Measurements from ENCODE around the gene ANKRD33B.
"Not testable (repeated sequence)": the region's sequence is repeated elsewhere in the genome, so short reads cannot be mapped to it uniquely, and the experiment has no call there.

The ANKRD33B gene

DNA sequence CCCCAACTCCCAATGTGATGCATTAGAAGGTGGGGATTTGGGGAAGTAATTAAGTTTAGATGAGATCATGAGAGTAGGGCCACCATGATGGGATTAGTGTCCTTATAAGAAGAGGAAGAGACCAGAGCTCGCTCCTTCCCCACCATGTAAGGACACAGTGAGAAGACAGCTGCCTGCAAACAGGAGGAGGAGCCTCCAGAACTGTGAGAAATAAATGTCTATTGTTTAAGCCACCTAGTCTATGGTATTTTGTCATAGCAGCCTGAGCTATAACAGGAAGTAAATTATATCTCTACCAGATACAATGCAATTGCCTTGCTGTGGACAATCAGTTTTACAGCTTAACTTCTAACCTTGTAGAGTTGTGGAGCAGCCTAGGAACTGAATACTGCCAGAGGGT, 58.0 kb downstream of the ANKRD33B start:
- DNase-seq: no peak

DNA sequence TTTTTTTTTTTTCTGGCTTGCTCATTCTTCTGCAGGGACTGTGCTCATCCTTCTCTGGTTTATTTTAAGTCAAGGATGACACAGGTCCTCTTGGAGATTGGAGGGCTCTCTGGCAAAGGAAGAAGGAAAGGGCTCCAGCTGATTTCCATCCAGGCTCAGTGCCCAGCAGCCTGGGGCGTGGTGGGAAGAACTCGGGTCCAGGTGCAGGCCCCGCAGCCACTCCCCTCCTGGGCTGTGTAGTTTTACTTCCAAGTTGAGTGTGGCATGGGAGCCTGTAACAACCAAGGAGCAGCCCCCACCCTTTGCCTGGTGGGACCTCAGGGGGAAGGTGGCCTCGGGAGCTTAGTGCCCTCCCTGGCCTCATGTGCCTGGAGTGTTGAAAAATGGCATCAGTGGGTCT, 58.9 kb downstream of the ANKRD33B start:
- no peak for DNase-seq

- no peak for DNase-seq
These were observed 59.5 kb downstream of the ANKRD33B start for GRCh38 chr5:10623305-10623910.

- DNase-seq: no peak
These were observed 60.3 kb downstream of the ANKRD33B start for GRCh38 chr5:10624206-10624605.

DNA sequence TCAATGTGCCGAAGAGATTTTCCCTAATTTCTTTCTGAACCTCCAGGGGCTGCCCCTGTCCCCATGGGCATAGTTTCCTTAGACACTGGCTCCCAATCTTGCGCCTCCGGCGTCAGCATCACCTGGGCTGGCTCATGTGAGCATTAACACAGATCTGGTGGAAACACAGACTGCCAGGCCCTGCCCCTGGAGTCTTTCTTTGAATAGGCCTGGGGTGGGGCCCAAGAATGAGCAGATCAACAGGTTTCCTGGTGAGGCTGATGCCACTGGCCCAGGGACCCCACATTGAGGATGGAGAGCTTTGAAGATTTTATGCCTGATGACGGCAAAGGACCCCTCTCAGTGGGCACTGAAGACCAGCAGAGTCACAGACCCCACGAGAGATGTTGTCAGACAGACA, 60.8 kb downstream of the ANKRD33B start:
- no peak for DNase-seq

DNA sequence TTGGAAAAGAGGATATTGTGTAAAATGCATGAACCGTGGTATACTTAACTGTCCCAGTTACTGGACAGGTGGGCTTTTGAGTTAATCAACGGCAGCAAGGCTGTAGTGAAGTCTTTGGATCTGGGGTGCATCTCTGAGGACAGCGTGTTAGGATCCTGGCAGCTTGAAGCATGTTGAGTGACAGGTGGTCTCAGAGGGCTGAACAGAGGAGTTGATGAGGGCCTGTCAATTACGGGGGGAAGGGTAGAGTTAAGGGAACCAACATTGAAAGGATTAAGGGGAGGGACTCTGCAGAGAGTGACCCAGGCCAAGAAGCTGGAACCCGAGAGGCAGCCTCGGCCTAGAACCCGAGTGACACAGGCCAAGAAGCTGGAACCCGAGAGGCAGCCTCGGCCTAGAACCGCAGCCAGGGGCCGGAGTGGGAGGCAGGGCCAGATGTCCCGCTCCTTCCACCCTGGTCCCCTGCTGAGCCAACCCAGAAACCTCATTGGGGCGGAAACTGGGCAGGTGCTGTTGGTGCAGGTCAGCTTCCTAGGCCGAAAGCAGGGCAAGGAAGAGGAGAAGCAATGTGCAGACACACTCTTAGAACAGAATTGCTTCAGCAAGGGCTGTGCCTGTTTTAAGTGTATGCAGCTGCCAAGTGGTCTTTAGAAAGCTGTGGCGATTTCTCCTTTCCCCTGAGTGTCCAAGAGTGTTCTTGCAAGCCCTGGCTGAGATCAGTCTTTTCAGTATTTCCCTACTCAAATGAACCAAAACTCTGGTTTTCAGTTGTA, 62.0 kb downstream of the ANKRD33B start:
- DNase-seq: no peak

DNA sequence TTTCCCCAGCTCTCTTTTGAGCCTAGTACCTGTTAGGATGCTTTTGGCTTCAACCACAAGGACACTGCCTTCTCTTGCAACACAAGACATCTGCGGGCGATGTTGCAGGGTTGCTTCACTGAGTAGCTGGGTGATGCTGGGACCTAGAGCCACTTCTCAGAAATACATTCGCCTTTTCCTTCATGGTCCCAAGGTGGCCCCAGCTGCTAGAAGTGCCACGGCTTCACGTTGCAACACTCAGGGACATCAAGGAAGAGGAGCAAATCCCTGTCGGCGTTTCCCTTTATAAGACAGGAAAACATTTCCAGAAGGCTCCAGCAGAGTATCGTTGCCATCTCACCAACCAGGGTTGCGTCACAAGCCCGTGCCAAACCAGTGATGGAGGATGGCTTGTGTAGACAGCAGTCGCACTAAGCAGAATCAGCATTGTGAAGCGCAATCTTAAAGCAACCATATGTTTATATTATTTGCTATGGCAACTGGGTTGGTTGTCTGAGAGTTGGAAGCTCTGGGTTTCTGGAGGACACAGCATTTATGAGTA, 62.7 kb downstream of the ANKRD33B start:
- no peak for DNase-seq

DNA sequence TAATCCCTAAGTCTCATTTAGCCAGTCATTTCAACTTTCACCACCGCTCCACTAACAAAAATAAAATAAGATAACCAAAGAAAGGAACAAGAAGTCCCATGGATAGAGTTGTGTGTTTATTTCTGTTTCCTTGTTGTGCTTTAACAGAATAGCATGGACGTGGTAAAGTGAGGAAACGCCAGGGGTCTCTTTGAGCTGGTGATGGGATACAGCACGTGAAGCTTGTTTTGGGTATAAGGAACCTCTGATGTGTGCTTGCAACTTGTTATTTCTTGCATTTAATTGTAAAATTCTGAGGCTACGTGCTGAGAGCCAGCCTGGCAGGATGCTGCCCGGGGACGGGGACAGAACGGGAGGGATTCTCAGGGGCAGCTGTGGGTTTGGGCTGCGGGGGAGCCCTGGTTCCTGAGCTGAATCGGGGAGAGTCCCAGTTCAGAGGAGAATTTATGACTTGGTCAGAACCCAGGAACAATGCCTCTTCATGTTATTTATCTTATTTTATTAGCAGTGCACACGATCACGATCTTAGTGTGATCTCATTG, 63.4 kb downstream of the ANKRD33B start:
- DNase-seq: no peak

GRCh38 chr5:10628601-10629000, 64.7 kb downstream of the ANKRD33B start:
- no peak for DNase-seq

DNA sequence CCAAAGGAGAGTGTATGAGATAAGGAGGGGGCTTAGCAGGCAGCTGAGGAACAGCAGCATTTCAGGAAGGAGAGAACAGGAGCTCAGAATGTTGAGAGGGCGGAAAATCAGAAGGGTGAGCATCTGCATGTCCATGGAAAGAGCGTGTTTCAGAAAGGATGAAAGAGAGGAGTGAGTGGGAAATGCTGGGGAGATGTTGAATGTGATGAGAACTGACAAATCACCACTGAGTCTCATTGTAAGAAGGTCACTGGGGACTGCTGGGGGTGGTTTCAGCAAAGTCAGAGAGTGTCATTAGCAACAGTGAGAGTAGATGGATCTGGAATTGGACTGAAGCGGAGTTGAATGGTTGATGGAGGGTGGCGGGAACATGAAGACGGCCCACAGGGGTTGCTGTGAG, 65.8 kb downstream of the ANKRD33B start:
- no peak for DNase-seq

GRCh38 chr5:10630126-10630525, 66.3 kb downstream of the ANKRD33B start:
- no peak for DNase-seq

DNA sequence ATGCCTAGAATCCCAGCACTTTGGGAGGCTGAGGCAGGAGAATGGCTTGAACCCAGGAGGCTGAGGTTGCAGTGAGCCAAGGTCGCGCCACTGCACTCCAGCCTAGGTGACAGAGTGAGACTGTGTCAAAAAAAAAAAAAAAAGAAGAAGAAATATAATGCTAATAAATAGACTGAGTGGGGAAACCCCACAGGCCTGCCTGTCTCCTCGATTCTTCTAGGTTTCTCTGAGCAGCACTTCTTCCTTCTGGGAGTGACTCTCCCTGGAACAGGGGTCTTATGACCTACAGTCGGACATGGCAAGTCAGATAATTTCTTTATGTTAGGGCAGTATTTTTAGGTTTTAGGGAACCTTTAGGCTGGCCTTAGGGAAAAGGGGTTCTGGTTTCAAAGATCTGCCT, 66.9 kb downstream of the ANKRD33B start:
- DNase-seq: not testable (repeated sequence)

- DNase-seq: no peak
These were observed 67.6 kb downstream of the ANKRD33B start for GRCh38 chr5:10631316-10631996.

DNA sequence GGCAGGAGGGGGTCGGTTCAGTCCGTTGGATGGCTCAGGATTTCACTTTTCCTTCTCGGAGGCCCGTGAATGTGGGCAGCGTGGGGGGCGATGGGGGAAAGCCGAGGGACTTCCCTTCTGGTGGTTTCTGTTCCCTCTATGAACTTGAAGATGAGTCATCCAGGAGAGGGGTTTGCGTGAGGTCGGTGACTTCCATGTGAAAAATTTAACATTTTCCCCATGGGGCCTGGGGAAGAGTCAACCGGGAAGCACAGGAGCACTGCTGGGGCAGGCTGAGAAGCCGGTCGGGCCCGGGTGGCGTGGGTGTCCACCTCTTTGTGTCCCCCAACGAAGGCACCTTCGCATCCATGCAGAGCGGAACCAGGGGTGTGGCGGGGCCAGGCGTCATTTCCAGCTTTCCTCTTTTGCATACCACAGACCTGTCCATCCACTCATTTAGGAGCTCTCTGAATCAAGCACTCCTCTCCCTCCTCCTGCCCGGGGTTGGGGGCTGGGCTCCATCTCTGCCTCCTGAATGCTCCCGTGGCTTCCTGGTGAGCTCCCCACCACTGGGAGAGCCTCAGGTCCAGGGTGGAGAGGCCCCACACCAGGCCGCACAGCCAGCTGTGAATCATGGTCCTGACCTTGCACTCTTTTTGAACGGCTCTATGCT, 68.4 kb downstream of the ANKRD33B start:
- DNase-seq: no peak

DNA sequence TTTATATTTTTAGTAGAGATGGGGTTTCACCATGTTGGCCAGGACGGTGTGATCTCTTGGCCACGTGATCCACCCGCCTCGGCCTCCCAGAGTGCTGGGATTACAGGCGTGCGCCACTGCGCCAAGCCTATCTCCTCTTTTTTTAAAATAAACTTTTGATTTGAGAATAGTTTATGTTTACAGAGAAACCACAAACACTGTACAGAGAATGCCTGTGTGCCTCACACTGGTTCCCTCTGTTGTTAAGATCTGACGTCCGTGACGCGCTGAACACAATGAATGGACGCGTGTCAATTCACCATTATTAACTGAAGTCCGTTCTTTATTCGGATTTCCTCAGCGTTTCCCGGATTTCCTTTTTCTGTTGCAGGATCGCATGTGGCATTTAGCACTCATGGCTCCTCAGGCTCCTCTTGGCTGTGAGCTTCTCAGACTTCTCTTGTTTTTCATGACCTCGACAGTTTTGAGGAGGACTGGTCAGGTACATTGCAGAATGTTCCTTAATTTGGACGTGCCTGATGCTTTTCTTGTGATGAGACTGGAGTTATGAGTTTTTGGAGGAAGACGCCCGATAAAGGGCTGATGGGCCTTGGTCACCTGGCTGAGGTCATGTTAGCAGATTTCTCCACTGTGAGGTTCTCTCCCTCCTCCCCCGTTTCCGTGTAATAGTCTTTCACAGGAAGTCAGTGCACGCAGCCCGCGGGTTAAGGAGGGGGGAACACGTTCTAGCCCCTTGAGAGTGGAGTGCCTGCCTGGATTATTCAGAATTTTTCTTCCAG, 69.6 kb downstream of the ANKRD33B start:
- DNase-seq: no peak

GRCh38 chr5:10634050-10634449, 70.2 kb downstream of the ANKRD33B start:
- no peak for DNase-seq

DNA sequence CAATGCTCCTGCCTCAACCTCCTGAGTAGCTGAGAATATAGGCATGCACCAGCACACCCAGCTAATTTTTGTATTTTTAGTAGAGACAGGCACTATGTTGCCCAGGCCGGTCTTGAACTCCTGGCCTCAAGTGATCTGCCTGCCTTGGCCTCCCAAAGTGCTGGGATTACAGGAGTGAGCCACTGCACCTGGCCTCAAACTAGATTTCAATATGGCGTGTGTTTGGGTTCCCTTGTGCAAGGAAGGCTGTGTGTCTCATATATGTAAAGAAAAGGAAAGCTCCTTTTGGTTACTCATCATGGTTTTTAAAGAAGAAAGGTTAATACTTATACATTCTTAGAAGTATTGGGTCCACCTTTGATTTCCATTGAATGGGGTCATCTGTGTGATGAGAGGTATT, 70.7 kb downstream of the ANKRD33B start:
- no peak for DNase-seq

DNA sequence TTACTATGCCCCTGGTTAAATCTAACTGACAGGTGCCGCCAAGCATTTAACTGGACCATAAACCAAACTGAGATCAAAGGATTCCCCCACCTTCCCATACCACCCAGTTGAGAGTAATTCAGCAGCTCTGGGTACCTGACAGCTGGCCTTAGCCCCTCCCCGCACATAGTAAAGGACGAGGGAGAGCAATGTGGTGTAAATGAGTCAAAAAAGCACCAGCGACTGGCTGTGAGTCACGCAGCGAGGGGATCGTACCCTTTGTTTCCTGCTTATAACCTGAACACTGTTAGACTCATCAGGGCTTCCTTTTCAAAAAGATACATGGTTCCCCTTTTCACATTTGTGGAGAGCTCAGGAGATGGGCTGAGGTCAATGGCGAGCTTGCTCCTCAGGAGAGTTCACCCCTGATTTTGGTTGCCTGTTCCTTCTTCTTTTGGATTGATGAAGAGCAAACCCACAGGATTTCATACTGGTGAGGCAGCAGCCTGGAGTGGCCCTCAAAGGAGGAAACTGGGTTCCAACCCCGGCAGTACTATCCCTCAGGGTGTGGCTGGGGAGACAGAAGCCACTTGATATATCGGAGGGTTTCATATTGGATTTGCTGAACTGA, 71.5 kb downstream of the ANKRD33B start:
- peak; percentile 31 for DNase-seq

GRCh38 chr5:10635867-10636350, 72.0 kb downstream of the ANKRD33B start:
- no peak for DNase-seq

- DNase-seq: no peak
These were observed 72.7 kb downstream of the ANKRD33B start for GRCh38 chr5:10636363-10637142.

- no peak for DNase-seq
These were observed 74.1 kb downstream of the ANKRD33B start for GRCh38 chr5:10637944-10638343.

Data from effector CD4-positive, alpha-beta T cell (primary cell).